Measurements from ENCODE around the gene LIPA.

The LIPA gene

DNA sequence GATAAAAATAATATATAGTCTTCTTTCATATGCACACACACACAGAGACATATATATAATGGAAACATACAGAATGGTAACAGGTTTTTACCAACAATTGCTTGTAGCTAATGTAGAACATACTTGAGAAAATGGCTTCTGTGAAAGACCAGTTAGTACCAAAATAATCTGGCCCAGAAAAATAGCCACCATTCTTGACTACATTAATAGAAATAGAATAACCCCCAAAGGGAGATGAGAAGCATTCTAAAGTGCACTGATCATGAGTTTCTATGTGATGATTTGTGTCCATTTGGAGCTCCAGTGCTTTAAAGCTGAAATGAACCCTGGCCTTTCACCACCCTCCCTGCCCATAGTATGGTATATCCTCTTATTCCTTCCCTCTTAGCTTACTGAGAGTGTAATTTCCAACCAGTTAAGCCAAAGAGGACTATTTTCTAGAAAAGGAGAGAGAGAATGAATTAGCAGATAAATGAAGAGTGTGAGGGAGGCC, 27.4 kb upstream of the LIPA start:
- no peak for TF ChIP-seq GATA3 (IDR thresholded peaks at IDR 0.05; ENCODE audit: low read depth, low read length)
- no peak for TF ChIP-seq GATA2 (IDR thresholded peaks at IDR 0.05; ENCODE audit: low read depth, low read length)

DNA sequence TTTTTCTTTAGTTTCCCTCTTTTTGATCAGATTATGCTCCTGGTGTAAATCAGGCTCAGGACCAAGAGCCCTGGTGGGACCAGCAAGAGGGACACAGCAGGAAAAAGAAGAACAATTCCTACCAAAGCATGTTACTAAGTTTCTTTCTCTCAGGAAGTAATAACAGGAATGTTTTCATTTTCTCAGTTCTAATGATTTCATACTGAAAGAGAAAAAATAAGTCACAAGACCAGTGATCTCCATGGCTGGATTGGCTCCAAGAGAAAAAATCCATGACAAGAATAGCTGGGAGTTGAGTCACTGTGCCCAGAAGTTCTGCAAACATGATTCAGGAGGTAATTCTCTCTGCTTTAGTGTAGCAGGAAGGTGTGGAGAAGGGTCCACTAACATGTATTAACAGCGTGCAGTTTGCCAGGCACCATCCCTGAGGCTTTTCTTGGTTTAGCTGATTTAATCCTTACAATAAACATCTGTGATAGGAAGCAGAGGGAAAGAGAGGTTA, 26.5 kb upstream of the LIPA start:
- TF ChIP-seq GATA2 (IDR thresholded peaks at IDR 0.05; ENCODE audit: low read depth, low read length) (no peak; the same call in 1 of the 2 replicates), GATA3 (IDR thresholded peaks at IDR 0.05; ENCODE audit: low read depth, low read length) (no peak)

DNA sequence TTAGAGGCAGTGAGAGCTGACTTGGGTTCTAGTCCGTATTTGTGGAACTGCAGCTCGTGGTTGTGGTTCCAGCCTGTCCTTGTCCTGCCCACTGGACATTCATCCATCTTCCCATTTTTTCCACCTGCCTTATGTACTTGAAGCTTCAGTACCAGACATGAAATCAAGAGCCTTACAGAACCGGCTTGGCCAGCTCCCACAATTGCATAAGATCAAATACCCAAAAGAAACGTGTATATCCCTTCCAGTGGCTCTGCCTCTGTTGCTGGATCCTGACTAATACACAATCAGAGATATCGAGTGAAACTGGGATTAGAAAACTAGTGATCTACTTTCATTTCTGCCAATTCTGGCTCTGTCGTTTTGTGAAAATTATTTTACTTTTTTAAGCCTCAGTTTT, 23.8 kb upstream of the LIPA start:
- TF ChIP-seq GATA2 (IDR thresholded peaks at IDR 0.05; ENCODE audit: low read depth, low read length) (no peak), GATA3 (IDR thresholded peaks at IDR 0.05; ENCODE audit: low read depth, low read length) (no peak)

DNA sequence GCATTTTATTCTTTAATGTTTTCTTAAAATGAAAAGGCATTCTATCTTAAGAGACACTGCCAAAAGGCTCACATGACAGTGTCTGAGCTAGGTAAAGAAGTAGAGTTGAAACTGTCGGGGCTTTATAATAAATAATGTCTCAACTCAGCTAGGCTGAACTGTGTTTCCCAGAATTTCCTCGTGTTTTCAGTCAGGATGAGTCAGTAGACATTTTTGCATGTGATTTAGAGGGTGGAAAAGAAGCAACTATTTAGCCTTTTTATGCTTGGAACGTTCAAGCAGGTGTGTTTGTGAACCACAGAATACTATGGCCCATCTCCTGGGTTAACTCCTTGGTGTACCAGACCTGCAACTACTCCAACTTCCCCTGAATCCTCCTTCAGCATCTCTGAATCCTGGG, 23.4 kb upstream of the LIPA start:
- TF ChIP-seq GATA2 (IDR thresholded peaks at IDR 0.05; ENCODE audit: low read depth, low read length): no peak
- no peak for TF ChIP-seq GATA3 (IDR thresholded peaks at IDR 0.05; ENCODE audit: low read depth, low read length)

DNA sequence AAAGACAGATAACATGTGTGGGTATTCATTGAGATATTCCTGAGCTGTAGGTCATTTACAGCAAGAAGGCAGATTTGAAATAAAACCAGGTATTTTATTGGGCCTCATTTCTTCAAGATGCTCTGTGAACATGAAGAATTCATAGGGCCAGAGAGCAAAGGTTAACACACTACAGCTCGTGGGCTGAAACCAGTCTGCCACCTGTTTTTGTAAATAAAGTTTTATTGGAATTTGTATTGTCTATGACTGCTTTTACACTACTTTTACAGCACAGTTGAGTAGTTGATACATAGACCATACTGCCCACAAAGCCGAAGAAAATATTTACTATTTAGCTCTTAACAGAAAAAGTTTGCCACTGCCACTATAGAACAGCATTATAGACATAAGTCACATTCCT, 22.1 kb upstream of the LIPA start:
- TF ChIP-seq GATA2 (IDR thresholded peaks at IDR 0.05; ENCODE audit: low read depth, low read length) (no peak), GATA3 (IDR thresholded peaks at IDR 0.05; ENCODE audit: low read depth, low read length) (no peak)

DNA sequence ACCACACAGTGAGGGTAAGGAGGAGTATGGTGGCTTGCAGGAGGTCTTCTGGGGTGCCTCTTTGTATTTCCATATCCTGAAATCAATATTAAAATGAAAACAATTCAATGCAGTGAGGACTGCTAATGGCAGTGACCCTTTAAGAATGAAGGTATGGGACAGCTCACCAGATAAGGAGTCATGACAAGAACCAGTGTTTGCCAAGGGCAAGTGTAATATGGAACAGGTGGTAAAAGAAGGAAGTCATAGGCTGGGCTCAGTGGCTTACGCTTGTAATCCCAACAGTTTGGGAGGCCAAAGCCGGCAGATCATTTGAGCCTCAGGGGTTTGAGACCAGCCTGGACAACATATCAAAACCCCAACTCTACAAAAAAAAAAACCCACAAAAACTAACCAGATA, 20.0 kb upstream of the LIPA start:
- no peak for TF ChIP-seq GATA2 (IDR thresholded peaks at IDR 0.05; ENCODE audit: low read depth, low read length)
- TF ChIP-seq GATA3 (IDR thresholded peaks at IDR 0.05; ENCODE audit: low read depth, low read length): no peak

DNA sequence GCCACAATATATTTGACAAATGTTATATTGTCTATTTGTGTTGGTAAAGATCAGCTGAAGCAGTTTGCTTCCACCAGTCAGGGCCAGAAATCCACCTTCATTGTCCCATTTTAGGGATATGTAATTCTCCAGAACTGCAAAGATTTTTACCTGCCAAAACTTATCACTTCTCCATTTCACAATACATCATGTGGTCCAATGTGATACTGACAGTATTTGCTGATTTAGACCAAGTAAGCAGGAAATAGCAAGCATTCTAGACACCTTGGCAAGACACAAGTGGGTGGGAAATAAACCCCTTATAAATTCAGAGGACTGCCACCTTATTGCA, 18.5 kb upstream of the LIPA start:
- no peak for TF ChIP-seq GATA2 (IDR thresholded peaks at IDR 0.05; ENCODE audit: low read depth, low read length)
- no peak for TF ChIP-seq GATA3 (IDR thresholded peaks at IDR 0.05; ENCODE audit: low read depth, low read length)

DNA sequence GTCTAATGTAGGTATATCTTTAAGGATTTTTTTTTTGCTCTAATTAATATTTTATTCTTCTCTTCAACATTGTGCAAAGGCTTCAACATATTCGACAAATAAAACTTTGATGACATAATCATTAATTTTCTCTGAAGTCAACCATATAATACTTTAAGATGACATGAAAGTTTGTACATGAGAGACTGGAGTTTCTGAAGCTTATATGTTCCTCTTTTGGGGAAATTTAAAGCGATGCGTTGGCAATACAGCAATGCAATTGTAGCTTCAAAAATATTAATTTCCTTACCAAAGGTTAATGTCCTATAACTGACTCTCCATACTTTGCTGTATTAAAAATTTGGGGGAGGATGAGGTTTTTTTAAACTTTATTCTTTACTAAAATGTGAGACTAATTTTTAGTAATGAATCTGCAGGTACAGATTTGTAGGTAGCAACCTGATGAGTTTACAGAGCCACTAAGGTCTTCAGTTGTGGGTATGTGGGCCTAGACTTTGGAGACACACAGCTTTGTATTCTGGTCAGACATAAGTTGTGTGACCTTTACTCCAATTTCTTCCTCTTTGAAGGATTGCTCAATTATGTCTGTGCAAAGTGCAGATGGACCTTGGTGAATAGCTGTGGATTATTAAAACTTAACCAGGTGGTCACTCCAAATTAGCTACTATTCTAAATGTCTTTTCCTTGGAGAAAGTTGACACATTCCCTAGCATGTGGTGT, 18.0 kb upstream of the LIPA start:
- TF ChIP-seq GATA3 (IDR thresholded peaks at IDR 0.05; ENCODE audit: low read depth, low read length) (no peak), GATA2 (IDR thresholded peaks at IDR 0.05; ENCODE audit: low read depth, low read length) (no peak)

DNA sequence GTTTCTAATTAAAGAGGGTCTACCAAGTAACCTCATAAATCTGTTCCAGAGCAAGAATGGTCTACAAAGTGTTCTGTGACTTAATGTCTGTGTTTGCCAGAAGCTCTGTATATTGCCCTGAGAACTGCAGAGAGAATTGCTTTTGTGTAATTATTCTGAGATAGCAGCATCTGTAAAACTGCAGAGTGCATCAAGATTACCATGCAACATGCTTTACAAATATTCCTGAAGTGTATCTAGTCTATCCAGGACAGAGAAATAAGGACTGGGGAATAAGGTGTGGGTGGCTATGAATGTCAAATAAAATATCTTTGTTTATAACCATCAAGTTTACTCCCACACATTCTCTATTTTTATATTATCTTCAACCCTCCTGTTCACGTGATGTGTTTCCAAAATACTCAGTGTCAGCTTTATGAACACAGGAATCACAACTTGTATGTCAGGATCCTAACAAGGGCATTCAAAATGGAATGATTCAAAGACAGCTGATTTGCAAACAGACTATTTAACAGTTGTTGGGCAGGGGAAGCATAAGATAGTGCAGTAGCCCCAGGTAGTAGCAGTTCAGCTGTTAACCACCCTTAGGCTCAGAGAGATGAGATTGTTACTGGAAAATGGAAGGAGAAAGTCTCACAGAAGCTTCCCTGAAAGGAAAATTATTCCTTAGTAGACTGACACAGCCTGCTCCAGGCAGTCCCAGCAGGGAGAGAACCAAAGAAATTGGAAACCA, 15.3 kb upstream of the LIPA start:
- TF ChIP-seq GATA3 (IDR thresholded peaks at IDR 0.05; ENCODE audit: low read depth, low read length) (no peak), GATA2 (IDR thresholded peaks at IDR 0.05; ENCODE audit: low read depth, low read length) (no peak)

DNA sequence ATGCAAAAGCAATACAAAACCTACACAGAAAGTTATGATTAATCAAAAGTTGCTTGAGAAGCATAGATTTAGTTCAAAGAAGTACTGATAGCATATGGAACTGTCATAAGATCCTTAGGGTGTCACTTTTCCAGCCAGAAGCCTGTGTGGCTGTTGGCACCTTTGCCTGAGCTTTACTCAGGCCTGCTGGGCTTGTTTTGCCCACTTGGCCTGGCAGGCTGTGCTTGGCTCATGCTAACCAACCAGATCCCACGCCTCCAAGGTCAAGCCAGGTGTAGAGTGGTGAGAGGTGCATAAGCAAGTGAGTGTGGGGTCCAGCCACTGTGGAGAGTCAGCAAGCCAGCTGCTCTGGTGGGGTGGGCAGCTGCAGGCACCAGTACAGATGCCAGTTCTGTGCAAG, 12.0 kb upstream of the LIPA start:
- TF ChIP-seq GATA2 (IDR thresholded peaks at IDR 0.05; ENCODE audit: low read depth, low read length) (no peak), GATA3 (IDR thresholded peaks at IDR 0.05; ENCODE audit: low read depth, low read length) (no peak)

DNA sequence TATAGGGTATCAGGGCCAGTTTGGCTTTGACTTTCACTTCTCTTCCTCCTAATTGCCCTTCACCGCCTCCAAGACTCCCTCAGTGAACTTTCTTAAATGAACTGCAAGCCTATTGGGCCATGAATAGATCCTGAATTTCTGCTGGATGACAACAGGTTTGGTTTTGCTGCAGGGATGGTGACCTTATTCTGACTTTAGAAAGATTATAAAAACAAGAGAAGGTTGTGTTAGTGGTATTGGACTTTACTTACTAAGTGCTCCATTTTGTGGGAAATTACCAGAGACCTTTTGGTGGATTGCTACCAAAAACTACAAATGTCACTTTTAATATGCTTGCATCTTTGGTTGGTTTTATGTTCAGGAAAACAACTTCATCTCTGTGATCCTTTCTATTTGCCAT, 11.5 kb upstream of the LIPA start:
- no peak for TF ChIP-seq GATA3 (IDR thresholded peaks at IDR 0.05; ENCODE audit: low read depth, low read length)
- TF ChIP-seq GATA2 (IDR thresholded peaks at IDR 0.05; ENCODE audit: low read depth, low read length): no peak

DNA sequence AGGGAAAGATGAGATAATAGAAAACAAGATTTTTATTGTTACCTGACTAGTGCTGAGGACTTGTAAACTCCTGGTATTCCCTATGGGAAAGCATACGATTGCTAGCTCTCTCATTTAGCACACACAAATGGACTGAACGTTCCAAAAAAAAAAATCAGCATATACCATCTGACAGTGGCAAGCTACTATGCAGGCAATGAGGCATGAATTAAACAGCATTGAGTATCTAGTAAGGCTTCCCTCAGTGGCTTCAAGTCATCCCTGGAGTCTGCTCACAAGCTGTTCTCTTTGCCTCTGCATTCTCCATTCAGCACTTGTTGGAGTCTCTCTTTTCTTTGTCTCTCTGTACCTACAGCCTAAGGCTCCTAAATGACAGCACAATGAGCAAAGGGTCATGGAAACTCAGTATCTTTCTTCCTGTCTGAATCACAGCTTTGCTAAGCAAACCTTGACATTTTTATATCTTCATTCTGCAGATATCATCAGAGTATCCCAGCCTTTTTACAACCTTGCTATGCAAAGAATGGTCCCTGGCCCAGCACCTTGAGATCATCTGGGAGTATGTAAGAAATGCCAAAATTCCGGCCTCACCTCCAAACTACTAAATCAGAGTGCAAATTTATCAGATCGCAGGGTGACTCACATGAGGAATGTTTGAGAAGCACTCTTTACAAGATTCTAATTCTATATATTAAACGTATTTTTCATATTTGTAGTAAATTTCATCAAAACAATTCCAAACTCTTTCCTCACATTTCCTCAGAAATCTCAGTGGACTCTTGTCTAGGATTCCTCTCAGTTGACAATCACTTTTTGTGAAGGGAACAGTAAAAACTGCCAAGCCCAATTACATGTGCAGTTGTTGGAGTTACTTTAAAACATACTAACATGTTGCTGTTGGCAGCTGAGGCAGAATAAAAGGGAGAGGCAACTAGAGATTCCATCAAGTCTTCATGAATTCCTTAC, 10.8 kb upstream of the LIPA start:
- no peak for TF ChIP-seq GATA3 (IDR thresholded peaks at IDR 0.05; ENCODE audit: low read depth, low read length)
- TF ChIP-seq GATA2 (IDR thresholded peaks at IDR 0.05; ENCODE audit: low read depth, low read length): no peak

DNA sequence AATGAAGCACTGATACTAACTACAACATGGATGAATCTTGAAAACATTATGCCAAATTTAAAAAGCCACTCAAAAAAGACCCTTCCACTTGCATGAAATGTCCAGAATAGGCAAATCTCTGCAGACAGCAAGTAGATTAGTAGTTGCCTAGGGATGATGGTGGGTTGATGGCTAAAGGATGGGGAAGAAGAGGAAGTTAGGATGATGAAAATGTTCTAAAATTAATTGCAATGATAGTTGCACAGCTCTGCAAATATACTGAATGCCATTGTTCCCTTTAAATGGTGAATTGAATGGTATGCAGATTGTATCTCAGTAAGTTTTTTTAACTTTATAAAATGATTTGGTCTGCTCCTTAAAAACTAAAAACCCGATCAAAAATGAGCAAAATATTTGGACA, 7.3 kb upstream of the LIPA start:
- TF ChIP-seq GATA2 (IDR thresholded peaks at IDR 0.05; ENCODE audit: low read depth, low read length) (no peak), GATA3 (IDR thresholded peaks at IDR 0.05; ENCODE audit: low read depth, low read length) (no peak)

DNA sequence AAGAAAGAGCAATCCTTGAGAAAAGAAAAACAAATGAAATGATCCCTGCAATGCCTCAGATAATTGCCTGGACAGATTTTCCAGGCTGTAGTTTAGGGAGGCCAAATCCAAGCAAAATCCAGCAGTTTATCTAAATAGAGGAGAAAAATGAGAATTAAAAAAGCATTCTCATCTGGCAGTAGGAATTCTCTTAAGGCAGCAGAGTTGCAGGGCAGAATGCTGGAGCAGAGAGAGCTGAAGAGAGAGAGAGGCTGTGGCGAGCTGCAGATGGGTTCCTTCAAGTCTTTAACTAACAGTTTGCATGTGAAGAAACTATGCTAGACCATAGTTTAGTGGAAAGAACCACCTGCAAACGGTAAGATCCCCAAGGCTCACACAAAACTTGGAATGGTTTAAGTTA, 6.0 kb upstream of the LIPA start:
- no peak for TF ChIP-seq GATA3 (IDR thresholded peaks at IDR 0.05; ENCODE audit: low read depth, low read length)

Measured in SH-SY5Y (cell line).